Naive B cell (primary cell): ENCODE measurements around the gene DMKN. TPM values are rescaled to one million over a fixed set of nuclear protein-coding genes. Genes with fewer than 3 reads are reported as not detected.

Experiments used
- ATAC-seq, 2 donors: fragments of 150-1000 bp; cut with Tn5 transposase; 2 replicates each; pipeline ENCODE4 v1.10.0; 2021; ENCODE audit warnings: low read depth in 2 of 2, mild to moderate bottlenecking in 2 of 2, moderate library complexity in 2 of 2
- DNase-seq: peaks from one replicate; pipeline ENCODE4 v3.0.0; 2022
- H3K27ac Mint-ChIP-seq, 6 donors: one replicate each; pipeline ENCODE4 v1.8.0; 2020 to 2022; ENCODE audit warnings: mild to moderate bottlenecking in 6 of 6, mixed read lengths in 6 of 6, moderate library complexity in 5 of 6, inconsistent platforms in 2 of 6
- H3K27me3 Mint-ChIP-seq, 3 donors: one replicate each; pipeline ENCODE4 v1.8.0; 2021 to 2022; ENCODE audit warnings: mixed read lengths in 3 of 3, mild to moderate bottlenecking in 1 of 3
- H3K36me3 Mint-ChIP-seq, 2 donors: one replicate each; pipeline ENCODE4 v1.8.0; 2020 to 2022; ENCODE audit warnings: mixed read lengths in 2 of 2, inconsistent platforms in 1 of 2, mild to moderate bottlenecking in 1 of 2
- H3K4me1 Mint-ChIP-seq, 3 donors: one replicate each; pipeline ENCODE4 v1.8.0; 2020 to 2022; ENCODE audit warnings: mixed read lengths in 3 of 3, inconsistent platforms in 1 of 3, mild to moderate bottlenecking in 1 of 3, moderate library complexity in 1 of 3
- H3K4me3 Mint-ChIP-seq, 8 donors: one replicate each; pipeline ENCODE4 v1.8.0; 2020 to 2022; ENCODE audit warnings: mild to moderate bottlenecking in 8 of 8, mixed read lengths in 8 of 8, moderate library complexity in 8 of 8, inconsistent platforms in 2 of 8
- H3K9me3 Mint-ChIP-seq, 7 donors: one replicate each; pipeline ENCODE4 v1.8.0; 2020 to 2022; ENCODE audit warnings: mixed read lengths in 7 of 7, mild to moderate bottlenecking in 5 of 7, inconsistent platforms in 2 of 7, moderate library complexity in 1 of 7
- polyA plus RNA-seq, 6 donors: library from polyadenylated mRNA; unstranded; fragments of 300-500 nt; fragmentation: Illumina TruSeq; gene quantifications; one replicate each; pipeline ENCODE4 v1.2.3, GENCODE V29; 2021; ENCODE audit warnings: low read depth in 6 of 6

DMKN gene
- 1 to 10 TPM in 2 of 6 donors, not detected in 4; 2.6 to 3.1 TPM for polyA plus RNA-seq

- Mint-ChIP-seq H3K4me1 (peaks cover 12 to 19% (median 14%) of the 10 kb centered on the region in 3 donors), H3K27me3 (peaks cover 33 to 74% (median 67%) of the 10 kb centered on the region in 3 donors), H3K4me3 (no peak within 1 kb of the TSS), H3K9me3 (no peaks in the 10 kb centered on the region), H3K27ac (no peak within 1 kb of the TSS), H3K36me3 (no peaks in the 10 kb centered on the region)
- DNase-seq (no peak), ATAC-seq (no peak)
Measured at GRCh38 chr19:35513628-35514281, at the start of gene DMKN. Gene DMKN, minus strand, starts transcription at chr19:35513649. Its CDS starts 174 bp downstream, at chr19:35513475.

GRCh38 chr19:35562776-35563175, 49.3 kb upstream of the DMKN start:
- H3K9me3 Mint-ChIP-seq, result peaks cover 0 to 6% (median 0%) of the 10 kb centered on the region in 7 donors
- DNase-seq (no peak), ATAC-seq (no peak)
- H3K36me3 Mint-ChIP-seq, result peaks cover 0 to 19% of the 10 kb centered on the region in 2 donors
- H3K4me3 Mint-ChIP-seq, result no peak overlapping the region
- H3K4me1 Mint-ChIP-seq, result peaks cover 10 to 12% (median 11%) of the 10 kb centered on the region in 3 donors
- peaks cover 39 to 73% (median 71%) of the 10 kb centered on the region in 3 donors for H3K27me3 Mint-ChIP-seq
- peak overlapping the region in 1 of 6 donors; percentile 11 for H3K27ac Mint-ChIP-seq

- H3K4me1 Mint-ChIP-seq, result peaks cover 11 to 15% (median 14%) of the 10 kb centered on the region in 3 donors
- no peak overlapping the region for H3K27ac Mint-ChIP-seq
- peaks cover 42 to 77% (median 75%) of the 10 kb centered on the region in 3 donors for H3K27me3 Mint-ChIP-seq
- no peak overlapping the region for H3K4me3 Mint-ChIP-seq
- H3K9me3 Mint-ChIP-seq, result peaks cover 0 to 6% (median 0%) of the 10 kb centered on the region in 7 donors
- DNase-seq, result no peak
- peaks cover 0 to 22% of the 10 kb centered on the region in 2 donors for H3K36me3 Mint-ChIP-seq
- no peak for ATAC-seq
Measured at GRCh38 chr19:35562336-35562735, 48.9 kb upstream of the DMKN start.

GRCh38 chr19:35561436-35561835, 48.0 kb upstream of the DMKN start:
- Mint-ChIP-seq H3K36me3 (peaks cover 0 to 26% of the 10 kb centered on the region in 2 donors), H3K27ac (no peak overlapping the region), H3K27me3 (peaks cover 40 to 77% (median 77%) of the 10 kb centered on the region in 3 donors), H3K9me3 (peaks cover 0 to 9% (median 2%) of the 10 kb centered on the region in 7 donors), H3K4me1 (peaks cover 17 to 18% (median 18%) of the 10 kb centered on the region in 3 donors), H3K4me3 (peak overlapping the region in 1 of 8 donors; percentile 27)
- ATAC-seq (no peak), DNase-seq (no peak)

GRCh38 chr19:35560677-35561076, 47.2 kb upstream of the DMKN start:
- H3K4me1 Mint-ChIP-seq, result peaks cover 17 to 18% (median 18%) of the 10 kb centered on the region in 3 donors
- no peak overlapping the region for H3K4me3 Mint-ChIP-seq
- peaks cover 45 to 84% (median 82%) of the 10 kb centered on the region in 3 donors for H3K27me3 Mint-ChIP-seq
- H3K36me3 Mint-ChIP-seq, result peaks cover 0 to 26% of the 10 kb centered on the region in 2 donors
- H3K9me3 Mint-ChIP-seq, result peaks cover 0 to 9% (median 2%) of the 10 kb centered on the region in 7 donors
- no peak overlapping the region for H3K27ac Mint-ChIP-seq
- DNase-seq (no peak), ATAC-seq (no peak)

GRCh38 chr19:35560271-35560670, 46.8 kb upstream of the DMKN start:
- H3K27ac Mint-ChIP-seq, result peak overlapping the region in 1 of 6 donors; percentile 89
- ATAC-seq (no peak), DNase-seq (no peak)
- peaks cover 0 to 9% (median 2%) of the 10 kb centered on the region in 7 donors for H3K9me3 Mint-ChIP-seq
- H3K4me3 Mint-ChIP-seq, result no peak overlapping the region
- peaks cover 47 to 82% (median 80%) of the 10 kb centered on the region in 3 donors for H3K27me3 Mint-ChIP-seq
- peaks cover 0 to 26% of the 10 kb centered on the region in 2 donors for H3K36me3 Mint-ChIP-seq
- peaks cover 17 to 18% (median 18%) of the 10 kb centered on the region in 3 donors for H3K4me1 Mint-ChIP-seq

GRCh38 chr19:35559781-35560180, 46.3 kb upstream of the DMKN start:
- DNase-seq (no peak), ATAC-seq (no peak)
- Mint-ChIP-seq H3K27me3 (peaks cover 48 to 77% (median 76%) of the 10 kb centered on the region in 3 donors), H3K27ac (no peak overlapping the region), H3K4me3 (peak overlapping the region in 2 of 8 donors; percentile 51 to 67), H3K4me1 (peaks cover 17 to 18% (median 18%) of the 10 kb centered on the region in 3 donors), H3K36me3 (peaks cover 0 to 26% of the 10 kb centered on the region in 2 donors), H3K9me3 (peaks cover 0 to 9% (median 2%) of the 10 kb centered on the region in 7 donors)

GRCh38 chr19:35559281-35559659, 45.8 kb upstream of the DMKN start:
- peaks cover 17 to 18% (median 18%) of the 10 kb centered on the region in 3 donors for H3K4me1 Mint-ChIP-seq
- peak overlapping the region in 2 of 6 donors; percentile 49 to 85 for H3K27ac Mint-ChIP-seq
- peaks cover 0 to 26% of the 10 kb centered on the region in 2 donors for H3K36me3 Mint-ChIP-seq
- H3K9me3 Mint-ChIP-seq, result peaks cover 0 to 9% (median 2%) of the 10 kb centered on the region in 7 donors
- H3K4me3 Mint-ChIP-seq, result peak overlapping the region in 4 of 8 donors; percentile 15 to 53 (median 40)
- H3K27me3 Mint-ChIP-seq, result peaks cover 53 to 76% (median 76%) of the 10 kb centered on the region in 3 donors
- DNase-seq (peak; percentile 11), ATAC-seq (peak; percentile 72 to 75)

- Mint-ChIP-seq H3K4me3 (peak overlapping the region in 6 of 8 donors; percentile 17 to 65 (median 50)), H3K36me3 (peaks cover 0 to 26% of the 10 kb centered on the region in 2 donors), H3K27ac (no peak overlapping the region), H3K4me1 (peaks cover 17 to 18% (median 18%) of the 10 kb centered on the region in 3 donors), H3K27me3 (peaks cover 52 to 76% (median 71%) of the 10 kb centered on the region in 3 donors), H3K9me3 (peaks cover 0 to 9% (median 2%) of the 10 kb centered on the region in 7 donors)
- ATAC-seq (no peak), DNase-seq (no peak)
Measured at GRCh38 chr19:35558400-35559280, 45.2 kb upstream of the DMKN start.

GRCh38 chr19:35557539-35558399, 44.3 kb upstream of the DMKN start:
- H3K4me3 Mint-ChIP-seq, result peak overlapping the region in 7 of 8 donors; percentile 61 to 84 (median 79)
- H3K36me3 Mint-ChIP-seq, result peaks cover 0 to 23% of the 10 kb centered on the region in 2 donors
- peaks cover 50 to 75% (median 62%) of the 10 kb centered on the region in 3 donors for H3K27me3 Mint-ChIP-seq
- peaks cover 17 to 18% (median 18%) of the 10 kb centered on the region in 3 donors for H3K4me1 Mint-ChIP-seq
- H3K9me3 Mint-ChIP-seq, result peaks cover 0 to 9% (median 2%) of the 10 kb centered on the region in 7 donors
- DNase-seq (peak; percentile 18), ATAC-seq (peak; percentile 60 to 61)
- no peak overlapping the region for H3K27ac Mint-ChIP-seq

- DNase-seq (no peak), ATAC-seq (no peak)
- Mint-ChIP-seq H3K4me1 (peaks cover 15 to 18% (median 18%) of the 10 kb centered on the region in 3 donors), H3K27me3 (peaks cover 44 to 67% (median 54%) of the 10 kb centered on the region in 3 donors), H3K9me3 (peaks cover 0 to 9% (median 2%) of the 10 kb centered on the region in 7 donors), H3K27ac (peak overlapping the region in 2 of 6 donors; percentile 39 to 77), H3K4me3 (peak overlapping the region in 6 of 8 donors; percentile 61 to 83 (median 73)), H3K36me3 (peaks cover 0 to 15% of the 10 kb centered on the region in 2 donors)
Measured at GRCh38 chr19:35556846-35557538, 43.5 kb upstream of the DMKN start.
